ENCODE results near the gene FRMD4A.

The FRMD4A gene

DNA sequence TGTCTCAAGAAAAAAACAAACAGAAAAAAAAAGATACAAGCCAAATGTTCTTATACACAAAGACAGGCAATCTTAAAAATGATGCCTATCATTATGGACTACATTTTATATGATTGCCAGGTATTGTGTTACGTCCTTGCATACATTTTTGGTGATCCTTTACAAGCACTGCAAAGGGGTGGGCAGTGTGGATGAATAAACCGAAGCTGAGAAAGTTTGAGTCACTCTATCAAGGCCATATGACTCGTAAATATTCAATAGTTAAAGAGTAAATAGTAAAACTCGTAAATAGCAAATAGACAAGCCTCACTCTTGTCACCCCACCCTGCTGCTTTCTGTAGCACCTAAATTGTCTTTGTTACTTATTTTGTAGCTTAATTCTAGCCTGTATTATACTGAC is 326.2 kb downstream of the FRMD4A start:
- DNase-seq, result no peak

DNA sequence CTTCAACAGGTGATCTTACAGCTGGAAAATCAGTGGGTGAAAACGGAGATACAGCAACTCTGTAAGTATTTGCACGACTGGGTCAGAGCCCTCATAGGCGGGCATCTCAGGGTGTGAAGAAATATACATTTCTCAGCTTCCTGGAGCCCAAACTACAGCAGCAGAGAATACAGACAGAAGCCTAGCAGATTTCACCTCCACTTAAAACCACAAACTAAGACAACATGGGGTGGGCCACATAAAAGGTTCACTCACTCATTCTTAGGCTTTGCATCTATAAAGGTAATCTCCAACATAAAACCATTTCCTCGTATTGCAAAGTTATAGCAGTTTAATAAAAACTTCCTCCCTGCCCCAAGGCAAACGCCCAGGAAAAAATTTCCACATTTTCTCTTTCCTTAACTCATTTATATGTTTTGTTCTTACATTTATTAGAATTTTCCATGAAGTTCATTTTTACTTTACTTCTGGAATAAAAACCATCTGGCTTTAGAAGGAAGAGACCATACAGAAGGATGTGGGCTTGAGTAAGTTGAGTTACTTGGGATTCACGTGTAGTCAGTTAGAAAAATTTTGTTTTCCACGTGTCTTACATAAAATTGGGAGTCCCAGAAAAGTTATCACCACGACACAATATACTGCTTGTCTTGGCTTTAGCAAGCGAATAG is 327.1 kb downstream of the FRMD4A start:
- DNase-seq, result no peak

DNA sequence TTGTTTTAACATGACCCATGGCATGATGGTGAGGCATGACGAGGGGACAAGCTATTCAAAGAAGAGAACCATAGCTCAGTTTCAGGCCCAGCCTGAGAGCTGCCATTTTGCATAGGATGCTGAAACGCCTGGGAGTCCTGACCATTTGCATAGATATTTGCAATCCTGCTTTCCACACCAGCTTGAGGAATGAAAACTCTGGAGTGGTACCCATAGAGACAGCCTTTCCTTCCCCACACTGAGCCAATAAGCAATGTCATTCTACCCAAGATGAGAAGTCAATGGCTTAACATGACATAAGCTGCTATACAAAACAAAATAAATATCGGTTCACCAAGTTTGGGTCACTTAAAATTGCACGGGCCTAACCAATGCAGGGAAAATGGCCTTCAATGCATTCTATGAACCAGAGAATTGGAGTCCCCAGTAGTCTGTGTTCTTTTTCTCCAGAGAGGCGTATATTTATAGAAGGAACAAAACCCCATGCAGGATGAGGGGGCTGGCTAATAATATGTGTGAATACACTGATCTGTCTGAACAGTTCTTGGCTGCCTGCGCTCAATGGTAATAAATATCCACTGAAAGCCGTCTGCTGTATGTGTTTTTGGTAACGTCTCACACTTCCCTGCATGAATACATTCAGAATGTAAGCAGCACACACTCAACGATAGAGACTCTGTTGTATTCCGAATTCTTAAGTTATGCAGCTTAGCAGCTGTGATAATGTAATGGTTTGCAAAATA is 329.3 kb downstream of the FRMD4A start:
- DNase-seq, result no peak

DNA sequence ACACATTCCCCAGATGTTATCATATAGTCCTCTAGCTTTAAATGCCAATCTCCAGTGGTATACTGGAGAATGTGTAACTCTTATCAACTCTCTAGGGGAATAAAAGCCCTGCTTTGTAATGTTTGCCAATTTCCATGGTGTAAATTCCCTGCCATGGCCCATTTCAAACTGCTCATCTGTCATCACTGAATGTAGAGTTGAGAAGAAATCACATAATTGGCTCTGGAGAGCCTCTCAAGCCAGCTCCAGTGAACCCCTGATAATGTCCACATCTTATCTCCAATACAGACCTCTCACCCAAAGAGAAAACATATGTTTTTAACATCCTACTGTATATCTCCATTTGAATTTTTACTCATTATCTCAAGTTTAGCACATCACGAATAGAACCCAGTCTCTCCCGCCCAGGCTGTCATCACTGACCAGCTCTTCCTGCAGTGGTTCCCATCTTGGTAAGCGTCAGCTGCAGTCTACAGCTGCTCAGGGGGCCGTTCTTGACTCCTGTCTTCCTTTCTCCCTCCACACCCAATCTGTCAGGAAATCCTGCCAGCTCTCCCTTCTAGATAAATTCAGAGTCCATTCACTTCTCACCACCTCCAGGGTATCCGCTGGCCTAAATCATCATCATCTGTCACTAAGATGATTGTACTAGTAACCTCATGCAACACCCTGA is 332.4 kb downstream of the FRMD4A start:
- DNase-seq, result no peak

DNA sequence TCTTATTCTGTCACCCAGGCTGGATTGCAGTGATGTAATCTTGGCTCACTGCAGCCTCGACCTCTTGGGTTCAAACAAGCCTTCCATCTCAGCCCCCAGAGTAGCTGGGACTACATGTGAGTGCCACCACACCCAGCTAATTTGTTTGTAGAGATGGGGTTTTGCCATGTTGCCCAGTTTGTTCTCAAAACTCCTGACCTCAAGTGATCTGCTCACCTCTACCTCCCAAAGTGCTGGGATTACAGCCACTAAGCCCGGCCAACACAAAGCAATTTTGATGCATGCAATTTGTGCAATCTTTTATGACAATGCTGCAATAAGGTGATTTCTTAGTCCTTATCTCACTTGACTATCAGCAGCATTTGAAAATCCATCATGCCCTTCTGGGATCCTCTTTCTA is 333.1 kb downstream of the FRMD4A start:
- no peak for DNase-seq

DNA sequence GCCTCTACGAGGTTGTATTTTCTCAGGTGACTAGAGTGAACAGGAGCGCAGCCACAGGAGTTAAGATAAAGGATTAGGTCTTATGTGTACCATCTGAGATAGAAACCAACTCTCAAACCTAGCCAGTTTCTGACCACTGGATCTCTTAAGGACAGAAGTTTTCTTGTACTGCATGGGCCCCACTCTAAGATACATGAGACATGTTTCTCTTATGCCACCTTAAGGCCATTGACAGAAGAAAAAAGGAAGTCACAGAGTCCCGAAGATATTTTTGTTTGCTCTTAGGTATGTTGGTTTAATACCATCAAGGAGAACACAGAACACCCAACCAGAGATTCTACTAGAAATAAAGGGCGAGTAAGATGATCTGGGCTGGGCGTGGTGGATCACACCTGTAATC is 335.8 kb downstream of the FRMD4A start:
- no peak for DNase-seq

DNA sequence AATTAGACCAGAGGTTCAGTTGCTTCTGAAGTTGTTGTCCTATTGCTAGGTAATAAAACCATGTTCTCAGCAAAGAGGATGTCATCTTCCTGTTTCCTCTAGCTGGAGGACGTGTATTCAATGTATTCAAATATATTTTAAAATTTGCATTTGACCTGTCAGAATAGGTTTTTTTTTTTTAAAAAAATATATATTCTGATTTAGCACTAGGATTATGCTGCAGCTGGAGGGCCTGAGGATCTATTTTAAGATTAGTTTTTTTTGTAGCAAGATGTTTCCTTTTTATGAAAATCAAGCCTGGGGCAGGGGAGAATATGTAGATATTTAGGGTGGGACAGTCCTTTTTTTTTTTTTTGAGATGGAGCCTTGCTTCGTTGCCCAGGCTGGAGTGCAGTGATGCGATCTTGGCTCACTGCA is 337.0 kb downstream of the FRMD4A start:
- DNase-seq, result no peak

DNA sequence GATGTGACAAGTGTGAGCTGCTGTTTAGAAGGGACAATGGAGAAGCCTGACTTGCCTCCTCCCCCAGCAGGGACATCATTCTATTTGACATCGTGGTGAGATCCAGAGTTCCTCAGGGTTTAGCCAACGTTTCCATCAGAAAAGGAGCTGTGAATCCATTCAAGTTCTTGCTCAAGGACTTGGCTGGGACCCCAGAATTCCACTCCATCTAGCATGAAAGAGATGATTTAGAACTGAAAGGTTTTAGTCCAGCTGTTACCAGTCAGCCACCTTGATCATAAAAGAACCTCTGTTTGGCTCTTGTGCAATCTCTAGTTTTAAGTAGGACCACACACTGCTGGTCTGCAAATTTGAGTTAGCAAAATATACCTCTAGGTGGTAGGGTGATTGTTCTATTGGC is 337.6 kb downstream of the FRMD4A start:
- DNase-seq, result no peak

DNA sequence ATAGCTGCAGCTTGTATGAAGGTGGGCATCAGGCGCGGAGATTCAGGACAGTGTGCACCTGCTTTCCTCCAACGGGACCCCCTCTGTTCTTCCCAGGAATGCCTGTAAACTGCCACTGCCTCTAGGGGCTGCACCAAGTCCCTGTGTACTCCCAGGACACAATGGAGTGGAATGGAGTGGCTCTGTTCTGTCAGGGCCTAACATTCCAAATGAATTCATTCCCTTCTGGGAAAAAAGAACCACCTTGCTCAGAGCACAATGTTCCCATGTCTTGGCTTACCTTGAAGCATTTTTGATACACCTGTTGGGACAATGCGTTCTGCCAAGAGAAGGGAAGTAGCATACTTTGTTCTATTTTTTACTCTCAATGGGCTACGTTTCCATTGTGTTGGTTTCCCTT is 339.4 kb downstream of the FRMD4A start:
- DNase-seq, result no peak

DNA sequence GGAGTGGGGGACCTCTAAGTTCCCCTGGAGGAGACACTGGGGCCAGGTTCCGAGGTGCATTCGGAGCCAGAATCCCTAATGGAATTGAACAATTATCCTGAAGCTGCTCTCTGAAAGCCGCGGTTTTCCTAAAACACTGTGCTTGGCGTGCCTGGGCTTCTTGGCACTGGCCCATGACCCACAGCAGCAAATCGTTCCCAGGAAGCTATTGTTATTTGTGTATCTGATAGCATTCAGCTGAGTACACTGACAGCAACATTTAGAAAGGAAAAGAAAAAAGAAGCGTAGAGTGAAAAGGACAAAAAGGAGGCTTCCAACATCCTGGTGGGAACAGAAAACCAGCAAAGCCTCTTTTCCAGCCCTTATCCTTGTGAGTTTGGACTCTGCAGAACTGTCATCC is 339.8 kb downstream of the FRMD4A start:
- DNase-seq, result no peak

DNA sequence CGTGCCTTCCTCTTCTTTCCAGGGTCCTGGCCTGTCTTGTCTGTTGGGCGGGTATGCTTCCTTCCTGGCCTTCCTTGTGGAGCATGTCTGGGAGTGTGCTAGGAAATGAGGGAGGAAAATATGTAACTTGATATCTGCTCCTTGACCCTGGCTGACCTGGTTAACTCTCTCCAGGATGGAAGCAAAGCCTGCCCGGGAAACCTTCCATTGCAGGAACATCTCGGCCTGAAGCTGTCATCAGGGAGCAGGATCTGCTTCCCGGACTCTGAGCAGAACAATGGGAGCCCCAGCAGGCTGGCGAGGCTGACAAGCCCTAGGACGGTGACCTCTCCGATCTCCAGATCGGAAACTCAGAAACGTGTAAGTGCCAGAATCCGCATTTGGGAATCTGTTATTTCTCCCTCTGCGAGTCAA is 340.3 kb downstream of the FRMD4A start:
- DNase-seq, result peak; percentile 72

DNA sequence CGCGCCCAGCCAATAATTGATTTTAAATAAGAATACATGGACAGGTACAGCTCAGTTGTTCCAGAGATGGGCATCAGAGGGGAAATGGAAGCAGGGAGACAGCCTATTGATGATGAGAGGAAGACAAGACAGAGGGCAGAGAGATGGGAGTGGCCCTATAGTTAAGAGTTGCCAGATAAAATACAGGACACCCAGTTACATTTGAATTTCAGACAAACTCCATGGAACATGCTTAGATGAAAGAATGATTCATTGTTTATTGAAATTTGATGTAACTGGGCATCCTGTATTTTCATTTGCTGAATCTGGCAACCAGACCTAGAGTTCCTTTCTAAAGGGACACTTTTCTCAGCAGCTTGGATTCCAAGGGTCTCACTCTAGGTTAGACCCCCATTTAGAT is 341.1 kb downstream of the FRMD4A start:
- DNase-seq, result no peak

DNA sequence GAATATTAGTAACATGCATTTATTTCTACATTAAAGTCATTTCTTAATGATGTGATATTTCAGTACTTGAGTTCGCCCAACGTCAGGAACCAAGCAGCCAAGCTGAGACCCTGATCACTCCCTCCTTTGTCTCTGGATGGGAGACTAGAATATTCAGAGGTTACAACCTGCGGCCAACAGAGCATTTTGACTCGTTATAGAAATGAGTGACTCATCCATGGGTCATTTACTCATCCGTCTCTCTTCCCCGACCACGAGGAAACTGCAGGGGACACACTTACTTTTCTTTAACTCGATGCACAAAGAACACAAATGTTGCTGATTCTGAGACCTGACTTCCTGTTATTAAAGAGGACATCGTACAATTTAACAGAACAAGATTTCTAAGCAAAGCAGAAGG is 343.3 kb downstream of the FRMD4A start:
- peak; percentile 61 for DNase-seq

DNA sequence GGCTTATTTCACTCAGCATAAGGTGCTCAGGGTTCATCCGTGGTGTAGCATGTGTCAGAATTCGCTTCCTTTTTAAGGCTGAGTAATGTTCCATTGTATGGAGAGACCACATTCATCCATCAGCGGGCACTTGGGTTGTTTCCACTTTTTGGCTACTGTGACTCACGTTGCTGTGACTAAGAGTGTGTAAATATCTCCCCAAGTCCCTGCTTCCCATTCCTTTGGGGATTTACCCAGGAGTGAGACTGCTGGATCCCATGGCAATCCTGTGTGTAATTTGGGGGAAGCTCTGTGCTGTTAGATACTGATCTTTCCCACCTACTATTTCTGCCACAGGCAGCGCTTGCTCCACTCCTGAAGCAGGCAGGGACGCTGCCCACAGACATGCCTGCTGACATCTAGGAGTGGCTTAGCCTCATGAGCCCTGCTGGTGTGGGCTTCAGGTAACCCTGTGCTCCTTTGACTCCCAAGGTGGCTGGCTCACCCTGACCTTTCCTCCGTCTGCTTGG is 346.0 kb downstream of the FRMD4A start:
- peak; percentile 81 for DNase-seq

DNA sequence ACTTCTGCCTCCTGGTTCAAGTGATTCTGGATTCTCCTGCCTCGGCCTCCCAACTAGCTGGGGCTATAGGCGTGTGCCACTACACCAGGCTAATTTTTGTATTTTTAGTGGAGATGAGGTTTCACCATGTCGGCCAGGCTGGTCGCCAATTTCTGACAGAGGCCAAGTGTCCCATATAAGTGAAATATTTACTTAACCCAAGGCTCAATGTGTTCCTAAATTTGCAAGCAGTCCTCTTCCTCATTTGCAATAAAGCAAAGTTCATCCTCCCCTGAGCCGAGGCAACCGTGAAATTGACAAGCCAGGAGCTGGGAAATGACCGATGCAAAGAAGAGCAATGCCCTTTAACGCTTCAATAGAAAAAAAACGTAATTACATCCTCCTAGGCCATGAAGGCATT is 347.7 kb downstream of the FRMD4A start:
- DNase-seq, result no peak

DNA sequence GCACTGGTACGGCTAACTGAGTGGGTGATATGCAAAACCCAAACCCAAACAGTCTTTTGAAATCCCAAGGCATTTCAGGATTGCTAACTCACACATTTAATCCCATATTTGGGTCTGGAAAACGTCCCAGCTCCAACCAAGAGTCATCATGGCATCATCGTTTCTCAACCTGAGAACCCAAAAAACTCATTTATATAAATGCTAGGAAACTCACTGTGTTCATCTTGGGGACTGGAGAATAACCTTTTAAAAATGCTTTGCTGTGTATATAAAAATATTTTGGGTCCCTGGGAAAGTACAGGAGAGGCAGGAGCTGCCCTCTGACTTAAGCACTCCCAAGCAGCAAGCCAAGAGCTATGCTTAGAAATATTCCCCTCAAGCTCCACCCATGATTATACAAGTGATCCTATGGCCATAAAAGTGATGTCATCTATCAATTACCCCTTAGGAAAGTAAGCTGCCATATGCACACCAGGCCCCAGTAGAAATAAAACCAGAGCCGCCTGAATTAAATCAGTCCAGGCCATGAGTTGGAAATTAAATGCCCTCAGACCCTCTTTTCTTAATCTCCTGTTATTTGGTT is 352.1 kb downstream of the FRMD4A start:
- DNase-seq, result no peak

DNA sequence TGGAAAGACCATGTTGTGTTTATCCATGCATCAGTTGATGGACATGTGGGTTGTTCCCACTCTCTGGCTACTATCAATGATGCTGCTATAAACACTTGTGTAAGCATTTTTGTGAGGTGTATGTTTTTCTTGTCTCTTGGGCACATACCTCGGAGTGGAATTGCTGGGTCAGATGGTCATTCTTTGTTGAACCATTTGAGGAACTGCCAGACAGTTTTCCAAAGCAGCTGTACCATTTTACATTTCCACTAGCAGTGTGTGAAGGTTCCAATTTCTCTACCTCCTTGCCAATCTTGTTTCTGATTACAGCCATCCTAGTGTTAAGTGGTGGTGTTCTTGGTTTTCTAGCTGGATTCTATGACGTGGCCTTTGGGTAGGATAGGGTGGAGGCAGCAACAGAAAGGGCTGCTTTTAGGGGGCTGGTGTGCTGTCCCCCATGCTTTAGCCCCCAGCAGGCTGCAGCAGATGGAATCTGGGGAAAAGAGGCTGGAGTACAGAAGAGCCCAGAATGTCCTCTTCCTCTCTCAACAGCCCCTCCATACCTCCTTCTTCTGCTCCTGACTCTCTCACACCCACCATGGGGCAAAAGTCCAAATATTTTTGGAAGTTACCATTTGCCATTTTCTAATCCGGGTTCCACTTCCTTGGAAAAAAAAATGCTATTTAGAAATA is 352.7 kb downstream of the FRMD4A start:
- DNase-seq, result no peak

DNA sequence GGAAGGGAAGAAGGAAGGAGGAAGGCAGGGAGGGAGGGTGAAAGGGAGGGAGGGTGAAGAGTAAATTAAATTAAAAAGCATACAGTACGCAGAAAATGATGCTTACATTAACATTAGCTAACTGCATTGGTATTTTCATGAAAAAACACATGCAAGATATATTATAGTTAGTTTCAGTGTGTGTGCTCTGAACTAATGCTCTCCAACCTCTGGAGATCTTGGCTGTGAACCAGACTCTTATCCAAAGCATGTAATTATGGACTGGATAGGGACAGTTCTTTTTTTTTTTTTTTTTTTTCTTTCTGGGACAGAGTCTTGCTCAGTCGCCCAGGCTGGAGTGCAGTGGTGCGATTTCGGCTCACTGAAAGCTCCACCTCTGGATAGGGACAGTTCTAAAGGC is 357.0 kb downstream of the FRMD4A start:
- no peak for DNase-seq

DNA sequence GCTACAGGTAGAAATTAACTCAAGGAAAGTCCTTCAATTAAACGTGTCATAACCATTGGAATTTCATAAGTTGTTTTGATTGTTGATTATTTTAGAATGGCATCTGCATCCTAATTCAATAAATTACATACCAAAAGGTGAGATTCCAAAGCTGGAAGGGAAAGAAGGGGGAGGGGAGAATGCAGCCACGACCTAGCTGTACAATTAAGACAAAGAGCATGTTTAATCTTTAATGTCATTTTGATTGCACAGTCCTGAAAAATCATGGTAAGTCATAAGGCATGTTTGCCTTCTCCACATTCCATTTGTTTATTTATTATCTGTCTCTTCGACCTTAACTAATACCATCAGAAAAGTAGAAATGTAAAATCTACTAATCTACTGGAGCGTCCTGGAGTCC is 358.1 kb downstream of the FRMD4A start:
- DNase-seq, result no peak

DNA sequence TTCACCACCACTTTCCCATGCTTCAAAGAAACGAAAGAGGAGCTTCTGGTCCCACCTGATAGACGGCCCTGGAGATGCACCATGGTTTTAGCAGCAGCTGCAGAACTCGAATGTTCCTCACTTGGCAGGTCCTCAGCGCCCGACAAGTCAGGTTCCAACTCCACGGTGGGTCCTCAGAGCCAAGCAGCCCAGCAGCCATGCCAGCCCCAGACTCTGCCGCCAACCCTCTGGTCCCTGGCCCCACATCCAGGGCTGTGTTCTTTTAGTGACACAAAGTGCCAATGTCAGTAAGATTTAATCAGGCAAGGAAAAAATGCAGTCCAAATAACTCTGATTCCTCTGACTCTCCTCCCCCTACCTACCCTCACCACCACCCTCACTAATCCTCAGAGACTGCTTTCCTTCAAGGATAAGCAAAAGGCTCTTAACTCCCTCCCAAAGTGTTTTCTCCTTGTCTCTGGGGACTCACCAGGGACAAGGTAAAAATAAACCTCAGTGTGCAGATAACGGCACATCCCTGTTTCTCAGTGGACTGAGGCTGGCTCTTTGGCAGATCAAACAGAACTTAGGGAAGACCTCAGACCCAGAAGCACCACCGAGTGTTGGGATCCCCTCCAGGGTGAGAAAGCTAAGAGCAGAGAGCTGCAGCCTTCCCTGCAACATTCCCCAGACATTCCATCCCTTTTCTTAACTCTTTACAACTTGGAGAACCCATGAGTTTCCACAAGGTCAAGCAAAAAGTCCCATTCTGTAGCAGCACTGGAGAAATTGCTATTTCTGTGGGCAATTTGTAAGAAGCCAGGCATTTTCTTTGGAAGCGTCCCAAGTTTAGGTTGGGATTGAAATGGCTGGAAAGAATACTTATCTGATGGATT is 358.9 kb downstream of the FRMD4A start:
- peak; percentile 76 for DNase-seq

DNA sequence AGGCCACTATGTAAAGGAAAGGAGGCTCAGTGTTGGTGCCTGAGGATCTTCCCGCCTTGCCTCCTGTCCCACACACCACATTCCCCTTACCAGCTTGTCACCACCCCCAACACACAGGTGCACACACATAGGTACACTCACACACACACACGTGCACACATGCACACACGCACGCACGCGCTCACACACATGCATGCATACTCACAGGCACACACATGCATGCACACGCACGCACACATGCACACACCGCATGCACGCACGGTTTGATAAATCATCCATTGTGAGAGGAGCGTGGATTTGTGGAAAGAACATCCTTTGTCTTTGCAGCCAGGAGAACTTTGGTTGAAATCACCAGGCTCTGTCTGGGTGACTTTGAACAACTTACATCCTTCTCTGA is 359.8 kb downstream of the FRMD4A start:
- no peak for DNase-seq
